HG03442 (cell line): ENCODE data around the gene SMG6.
"Not testable (repeated sequence)": the region's sequence is repeated elsewhere in the genome, so short reads cannot be mapped to it uniquely, and the experiment has no call there.

Experiments
- ATAC-seq: cut with Tn5 transposase; IDR thresholded peaks from one replicate; pipeline ENCODE4 v1.9.1; 2021; ENCODE audit warnings: mild to moderate bottlenecking, moderate library complexity; ENCODE audit not compliant: unreplicated experiment

Gene SMG6

DNA sequence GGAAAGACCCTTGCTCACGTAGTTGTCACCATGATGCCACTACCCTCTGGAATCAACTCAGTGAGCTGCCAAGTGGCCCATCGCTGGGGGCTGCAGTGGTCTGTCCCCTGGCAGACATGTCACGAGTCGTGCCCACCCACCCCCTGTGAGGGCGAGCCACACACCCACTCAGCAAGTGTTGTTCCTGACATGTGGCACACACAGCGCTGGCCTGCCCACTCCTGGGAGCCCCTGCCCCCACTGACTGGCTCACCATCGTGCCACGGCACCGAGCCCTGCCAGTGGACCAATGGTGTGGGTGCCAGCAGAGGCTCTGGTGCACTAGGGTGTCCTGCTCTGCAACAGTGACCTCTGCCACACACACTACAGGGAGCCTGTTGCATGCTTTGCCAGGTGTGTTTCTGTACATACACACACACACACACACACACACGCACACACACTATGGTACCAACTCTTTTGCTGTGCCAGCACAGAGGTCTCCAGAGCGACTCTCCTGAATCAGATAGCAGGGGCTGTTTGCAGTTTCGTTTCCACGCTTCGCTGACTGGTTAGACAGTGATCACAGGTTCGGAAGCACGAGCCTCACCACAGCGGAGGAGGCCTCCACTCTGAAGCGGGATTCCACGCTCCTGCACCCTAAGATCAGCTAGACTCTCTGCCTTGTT, 286.2 kb downstream of the SMG6 start:
- no peak for ATAC-seq

DNA sequence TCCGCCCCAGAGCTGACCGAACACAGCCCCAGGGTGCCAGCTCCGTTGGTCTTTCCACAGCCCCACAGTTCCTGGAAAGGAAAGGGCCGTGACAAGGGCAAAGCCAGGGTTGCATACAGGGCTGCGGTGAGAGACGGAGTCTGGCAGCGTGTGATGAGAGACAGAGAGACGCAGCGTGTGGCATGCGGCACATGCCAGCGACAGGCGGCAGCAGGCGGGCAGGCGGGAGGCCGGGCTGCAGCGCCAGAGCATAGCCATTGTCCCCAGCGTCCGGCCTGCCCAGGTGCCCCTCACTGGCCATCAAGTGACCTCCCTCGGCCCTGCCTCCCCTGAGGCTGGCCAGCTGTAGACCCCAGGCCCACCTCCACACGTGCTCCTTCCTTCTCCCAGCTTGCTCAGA, 287.1 kb downstream of the SMG6 start:
- no peak for ATAC-seq

- ATAC-seq: no peak
Observed at GRCh38 chr17:2015314-2015713, 288.3 kb downstream of the SMG6 start.

GRCh38 chr17:2013994-2014317, 289.6 kb downstream of the SMG6 start:
- ATAC-seq: no peak

GRCh38 chr17:2013220-2013993, 290.2 kb downstream of the SMG6 start:
- ATAC-seq: not testable (repeated sequence)

DNA sequence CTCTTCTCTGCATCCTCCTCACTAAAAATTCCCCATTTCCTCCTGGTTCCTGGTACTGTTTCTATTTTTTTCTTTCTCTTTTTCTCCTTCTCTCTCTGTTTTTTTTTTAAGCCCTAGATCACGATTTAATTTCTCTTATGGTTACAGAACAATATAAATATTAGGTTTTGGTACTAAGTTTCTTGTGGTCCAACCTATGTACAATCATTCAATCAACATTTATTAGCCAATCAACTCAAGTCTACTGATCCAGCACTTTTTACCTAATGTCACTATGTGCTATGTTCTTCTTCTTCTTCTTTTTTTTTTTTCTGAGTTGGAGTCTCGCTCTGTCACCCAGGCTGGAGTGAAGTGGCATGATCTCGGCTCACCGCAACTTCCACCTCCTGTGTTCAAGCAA, 291.1 kb downstream of the SMG6 start:
- no peak for ATAC-seq

- ATAC-seq: no peak
Observed at GRCh38 chr17:2011411-2012371, 291.9 kb downstream of the SMG6 start.
